GM18907 (cell line): Measurements from ENCODE around the gene KBTBD6.
"Not testable (repeated sequence)": the region's sequence is repeated elsewhere in the genome, so short reads cannot be mapped to it uniquely, and the experiment has no call there.

Source experiments
- ATAC-seq: cut with Tn5 transposase; IDR thresholded peaks from one replicate; pipeline ENCODE4 v1.9.1; 2021; ENCODE audit warnings: mild to moderate bottlenecking, moderate library complexity; ENCODE audit not compliant: unreplicated experiment

The KBTBD6 gene

GRCh38 chr13:41132512-41133152, at the start of gene KBTBD6:
TSS of gene KBTBD6 (minus strand) at chr13:41132802. CDS start at chr13:41132511, 291 bp downstream.
- peak; percentile 96 for ATAC-seq

- ATAC-seq, result no peak
Measured at GRCh38 chr13:41182231-41182630, 49.6 kb upstream of the KBTBD6 start.

GRCh38 chr13:41179593-41180250, 47.1 kb upstream of the KBTBD6 start:
- ATAC-seq, result no peak

- no peak for ATAC-seq
Measured at GRCh38 chr13:41178040-41178439, 45.4 kb upstream of the KBTBD6 start.

GRCh38 chr13:41177616-41178015, 45.0 kb upstream of the KBTBD6 start:
- ATAC-seq, result no peak

- ATAC-seq, result not testable (repeated sequence)
Measured at GRCh38 chr13:41175576-41175975, 43.0 kb upstream of the KBTBD6 start.

- ATAC-seq, result no peak
Measured at GRCh38 chr13:41162151-41162550, 29.5 kb upstream of the KBTBD6 start.

GRCh38 chr13:41159174-41159573, 26.6 kb upstream of the KBTBD6 start:
- ATAC-seq, result no peak

- ATAC-seq, result no peak
Measured at GRCh38 chr13:41157048-41157717, 24.6 kb upstream of the KBTBD6 start.

- ATAC-seq, result no peak
Measured at GRCh38 chr13:41156620-41157019, 24.0 kb upstream of the KBTBD6 start.

GRCh38 chr13:41154042-41154441, 21.4 kb upstream of the KBTBD6 start:
- no peak for ATAC-seq

- ATAC-seq, result no peak
Measured at GRCh38 chr13:41152005-41152404, 19.4 kb upstream of the KBTBD6 start.

- ATAC-seq, result no peak
Measured at GRCh38 chr13:41150058-41150457, 17.5 kb upstream of the KBTBD6 start.

GRCh38 chr13:41148419-41149283, 16.0 kb upstream of the KBTBD6 start:
- ATAC-seq, result no peak

- ATAC-seq, result no peak
Measured at GRCh38 chr13:41145136-41145908, 12.7 kb upstream of the KBTBD6 start.

GRCh38 chr13:41144576-41144975, 12.0 kb upstream of the KBTBD6 start:
- no peak for ATAC-seq

- no peak for ATAC-seq
Measured at GRCh38 chr13:41139296-41139966, 6.8 kb upstream of the KBTBD6 start.

- ATAC-seq, result no peak
Measured at GRCh38 chr13:41137951-41138350, 5.3 kb upstream of the KBTBD6 start.

GRCh38 chr13:41137241-41137640, 4.6 kb upstream of the KBTBD6 start:
- ATAC-seq, result no peak
